Gastroesophageal sphincter (tissue), 3 donors: Measurements from ENCODE around the gene CYLD.

Experiments used
- EP300 ChIP-seq: sonication (generic); formaldehyde crosslinking; IDR thresholded peaks from one replicate; pipeline ENCODE4 v1.6.1; 2017; ENCODE audit warnings: antibody characterized with exemption, mild to moderate bottlenecking
- POLR2A ChIP-seq, 2 donors: fragments of 450-650 bp; IDR thresholded peaks; one replicate each; pipeline ENCODE4 v1.6.1; 2017; ENCODE audit warnings: antibody characterized with exemption in 2 of 2, mild to moderate bottlenecking in 2 of 2, moderate library complexity in 1 of 2
- POLR2AphosphoS5 ChIP-seq: sonication (generic); formaldehyde crosslinking; IDR thresholded peaks from one replicate; pipeline ENCODE4 v1.6.1; 2017; ENCODE audit warnings: antibody characterized with exemption
- TF ChIP-seq, protein P1 (sequence below), 4 experiments: fragments of 200-600 bp in 2 of 4; fragments of 450-650 bp in 2 of 4; sonication (generic) in 1 of 4; IDR thresholded peaks; one replicate each; pipeline ENCODE4 v1.5.1; 2017 to 2019; ENCODE audit warnings: antibody characterized with exemption in 4 of 4, mild to moderate bottlenecking in 2 of 4, moderate library complexity in 2 of 4

GRCh38 chr16:50711040-50711439 is 30.8 kb upstream of the CYLD start:
- no peak for TF ChIP-seq POLR2AphosphoS5
- TF ChIP-seq, protein P1, sequence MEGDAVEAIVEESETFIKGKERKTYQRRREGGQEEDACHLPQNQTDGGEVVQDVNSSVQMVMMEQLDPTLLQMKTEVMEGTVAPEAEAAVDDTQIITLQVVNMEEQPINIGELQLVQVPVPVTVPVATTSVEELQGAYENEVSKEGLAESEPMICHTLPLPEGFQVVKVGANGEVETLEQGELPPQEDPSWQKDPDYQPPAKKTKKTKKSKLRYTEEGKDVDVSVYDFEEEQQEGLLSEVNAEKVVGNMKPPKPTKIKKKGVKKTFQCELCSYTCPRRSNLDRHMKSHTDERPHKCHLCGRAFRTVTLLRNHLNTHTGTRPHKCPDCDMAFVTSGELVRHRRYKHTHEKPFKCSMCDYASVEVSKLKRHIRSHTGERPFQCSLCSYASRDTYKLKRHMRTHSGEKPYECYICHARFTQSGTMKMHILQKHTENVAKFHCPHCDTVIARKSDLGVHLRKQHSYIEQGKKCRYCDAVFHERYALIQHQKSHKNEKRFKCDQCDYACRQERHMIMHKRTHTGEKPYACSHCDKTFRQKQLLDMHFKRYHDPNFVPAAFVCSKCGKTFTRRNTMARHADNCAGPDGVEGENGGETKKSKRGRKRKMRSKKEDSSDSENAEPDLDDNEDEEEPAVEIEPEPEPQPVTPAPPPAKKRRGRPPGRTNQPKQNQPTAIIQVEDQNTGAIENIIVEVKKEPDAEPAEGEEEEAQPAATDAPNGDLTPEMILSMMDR (IDR thresholded peaks at IDR 0.05), result no peak
- TF ChIP-seq EP300, result no peak
- TF ChIP-seq POLR2A (IDR thresholded peaks at IDR 0.05), result no peak
